Lung (tissue), 12 donors: Measurements from ENCODE around the gene MCAT. TPM values are rescaled to one million over a fixed set of nuclear protein-coding genes. Genes with fewer than 3 reads are reported as not detected.

Experiments
- ATAC-seq: fragments of 200-7000 bp; cut with Tn5 transposase; one replicate; pipeline ENCODE4 v1.9.1; 2020; ENCODE audit warnings: moderate number of reproducible peaks; ENCODE audit not compliant: insufficient read depth, low FRiP score
- DNase-seq, 3 donors: peaks; one replicate each; pipeline ENCODE4 v3.0.0-alpha.2; 2013 to 2017
- H3K27ac ChIP-seq, 2 donors: one replicate each; pipeline ENCODE4 v1.5.1; 2013; ENCODE audit warnings: mild to moderate bottlenecking in 2 of 2, moderate library complexity in 2 of 2, control low read depth in 1 of 2, inconsistent platforms in 1 of 2, low read depth in 1 of 2, low read length in 1 of 2
- H3K27me3 ChIP-seq, 3 donors: one replicate each; pipeline ENCODE4 v1.5.1; 2013; ENCODE audit warnings: low read length in 2 of 3; ENCODE audit not compliant: control insufficient read depth in 3 of 3, insufficient read depth in 3 of 3
- H3K36me3 ChIP-seq, 4 donors: one replicate each; pipeline ENCODE4 v1.5.1; 2013; ENCODE audit warnings: low read length in 4 of 4, mild to moderate bottlenecking in 1 of 4, moderate library complexity in 1 of 4; ENCODE audit not compliant: control insufficient read depth in 4 of 4, insufficient read depth in 4 of 4
- H3K4me1 ChIP-seq, 5 donors: one replicate each; pipeline ENCODE4 v1.5.1; 2013; ENCODE audit warnings: low read length in 5 of 5, mild to moderate bottlenecking in 2 of 5, moderate library complexity in 1 of 5; ENCODE audit not compliant: control insufficient read depth in 5 of 5, insufficient read depth in 5 of 5
- H3K4me3 ChIP-seq: one replicate; pipeline ENCODE4 v1.5.1; 2013; ENCODE audit warnings: mild to moderate bottlenecking, control low read depth, moderate library complexity
- H3K9ac ChIP-seq, 2 donors: one replicate each; pipeline ENCODE4 v1.5.1; 2013; ENCODE audit warnings: low read length in 2 of 2, control low read depth in 1 of 2; ENCODE audit not compliant: insufficient read depth in 1 of 2
- H3K9me3 ChIP-seq, 4 donors: one replicate each; pipeline ENCODE4 v1.5.1; 2013; ENCODE audit warnings: low read length in 3 of 4, mild to moderate bottlenecking in 1 of 4, moderate library complexity in 1 of 4; ENCODE audit not compliant: control insufficient read depth in 4 of 4, insufficient read depth in 3 of 4
- CTCF ChIP-seq: IDR thresholded peaks from 2 replicates; pipeline ENCODE4 v1.5.1; 2012; ENCODE audit warnings: mild to moderate bottlenecking; ENCODE audit errors: control extremely low read depth, extremely low read depth
- WGBS, 2 donors: extraction: QIAGEN DNeasy Blood & Tissue Kit; methylation state at CpG; one replicate each; pipeline ENCODE4 v1.1.7; 2013; 5-methylcytosine and 5-hydroxymethylcytosine counted together
- polyA plus RNA-seq, 2 donors: library from polyadenylated mRNA; stranded (reverse); fragments of 200-250 nt; gene quantifications; one replicate each; pipeline ENCODE4 v1.2.1, GENCODE V29; 2013
- total RNA-seq, 2 donors: library from RNA; depleted of rRNA in 1 of 2; stranded (reverse); fragments of >200 nt in 1 of 2; gene quantifications; one replicate each; pipeline ENCODE4 v1.2.1, GENCODE V29; 2014 to 2021
- donor health status: control.
- donor health status: control.
- donor health status: Bipolar disorder and iron deficiency.
- donor health status: healthy.
- donor health status: DM: yes; HTN: yes; CAD: no.

Gene MCAT
- total and polyA plus RNA-seq, 4 donors: 15.6 to 23.9 (median 21.0) TPM

- ATAC-seq: no peak
- Histone ChIP-seq H3K9ac (no peak overlapping the region), H3K4me3 (no peak overlapping the region), H3K27ac (no peak overlapping the region), H3K4me1 (peaks cover 0 to 2% (median 0%) of the 10 kb centered on the region in 5 donors), H3K27me3 (no peaks in the 10 kb centered on the region), H3K36me3 (peaks cover 0 to 61% (median 24%) of the 10 kb centered on the region in 4 donors), H3K9me3 (peaks cover 0 to 4% (median 0%) of the 10 kb centered on the region in 4 donors)
- DNase-seq: no peak
- TF ChIP-seq CTCF: no peak
- 90 to 98% methylated on average over 9 of the region's 9 CpGs for WGBS, 2 donors
Observed at GRCh38 chr22:43174941-43175531, 31.8 kb upstream of the MCAT start.

- H3K4me3 ChIP-seq: no peak overlapping the region
- H3K27ac ChIP-seq: no peak overlapping the region
- peaks cover 0 to 2% (median 0%) of the 10 kb centered on the region in 5 donors for H3K4me1 ChIP-seq
- ATAC-seq (no peak), DNase-seq (no peak)
- peaks cover 0 to 58% (median 23%) of the 10 kb centered on the region in 4 donors for H3K36me3 ChIP-seq
- no peak overlapping the region for H3K9ac ChIP-seq
- H3K9me3 ChIP-seq: peaks cover 0 to 4% (median 0%) of the 10 kb centered on the region in 4 donors
- TF ChIP-seq CTCF: no peak
- H3K27me3 ChIP-seq: no peaks in the 10 kb centered on the region
- 94 to 96% methylated on average over 39 of the region's 39 CpGs for WGBS, 2 donors
Observed at GRCh38 chr22:43173976-43174720, 30.9 kb upstream of the MCAT start.

GRCh38 chr22:43173566-43173965, 30.4 kb upstream of the MCAT start:
- TF ChIP-seq CTCF: no peak
- Histone ChIP-seq H3K27ac (no peak overlapping the region), H3K9me3 (peaks cover 0 to 4% (median 0%) of the 10 kb centered on the region in 4 donors), H3K36me3 (peaks cover 0 to 59% (median 20%) of the 10 kb centered on the region in 4 donors), H3K4me3 (no peak overlapping the region), H3K4me1 (peaks cover 0 to 2% (median 0%) of the 10 kb centered on the region in 5 donors), H3K9ac (no peak overlapping the region), H3K27me3 (no peaks in the 10 kb centered on the region)
- ATAC-seq: no peak
- 95 to 97% methylated on average over 9 of the region's 9 CpGs for WGBS, 2 donors
- DNase-seq: no peak
